Right cardiac atrium (tissue), 5 donors: ENCODE data around the gene EIF4E. TPM values are rescaled to one million over a fixed set of nuclear protein-coding genes. Genes with fewer than 3 reads are reported as not detected.
A peak's percentile ranks its signal among the peaks of the same experiment; 100 is the strongest.
"Not testable (repeated sequence)": the region's sequence is repeated elsewhere in the genome, so short reads cannot be mapped to it uniquely, and the experiment has no call there.

Source experiments
- ATAC-seq, 2 donors: fragments of 200-7000 bp; cut with Tn5 transposase; one replicate each; pipeline versions ENCODE4 v1.8.0 to v1.9.1; 2020; ENCODE audit warnings: moderate library complexity in 2 of 2, mild to moderate bottlenecking in 1 of 2
- DNase-seq, 3 donors: peaks; one replicate each; pipeline ENCODE4 v3.0.0-alpha.2; 2020
- H3K27ac ChIP-seq: one replicate; pipeline ENCODE4 v1.5.1; 2013; ENCODE audit warnings: mild to moderate bottlenecking, low read length, control low read depth, moderate library complexity
- H3K27me3 ChIP-seq: one replicate; pipeline ENCODE4 v1.6.1; 2013; ENCODE audit not compliant: control insufficient read depth, insufficient read depth
- H3K4me1 ChIP-seq: one replicate; pipeline ENCODE4 v1.6.1; 2013; ENCODE audit warnings: low read length; ENCODE audit not compliant: control insufficient read depth, insufficient read depth
- H3K4me3 ChIP-seq: one replicate; pipeline ENCODE4 v1.5.1; 2013; ENCODE audit warnings: low read length, control low read depth
- H3K9me3 ChIP-seq: one replicate; pipeline ENCODE4 v1.6.1; 2013; ENCODE audit warnings: low read length; ENCODE audit not compliant: control insufficient read depth
- WGBS: extraction: QIAGEN DNeasy Blood & Tissue Kit; methylation state at CpG from one replicate; pipeline ENCODE4 v1.1.7; 2013; 5-methylcytosine and 5-hydroxymethylcytosine counted together
- intact Hi-C, 4 donors: fragments of 100-400 bp; cut with DNase I; formaldehyde crosslinking; loops; one replicate each; pipeline versions ENCODE4 v1.11.0 to v1.14.0; 2022 to 2023
- polyA plus RNA-seq: library from polyadenylated mRNA; stranded (reverse); fragments of 200-250 nt; gene quantifications from one replicate; pipeline ENCODE4 v1.2.3, GENCODE V29; 2013
- total RNA-seq, 4 donors: library from RNA; stranded (reverse); fragmentation: NEBNext Ultra II Directional; extraction: Animal tissue kit (Norgen Biotek cat#: 25700); gene quantifications; one replicate each; pipeline ENCODE4 v1.2.1, GENCODE V29; 2021
- donor health status: healthy with polysubstance abuse.
- donor health status: DM: no; HTN: yes; CAD: no.
- donor health status: DM: no; HTN: no; CAD: no.
- donor health status: DM: no; HTN: yes; CAD: no; lungs with severe emphysema.
- donor health status: DM: yes; HTN: yes; CAD: no.

EIF4E gene
- total and polyA plus RNA-seq, 5 donors, result 26.3 to 73.4 (median 67.0) TPM

- Histone ChIP-seq H3K27me3 (no peaks in the 10 kb centered on the region), H3K9me3 (no peaks in the 10 kb centered on the region), H3K4me1 (no peaks in the 10 kb centered on the region), H3K4me3 (no peak overlapping the region), H3K27ac (no peak overlapping the region)
- DNase-seq, result no peak
- intact Hi-C loops, result loop anchor here in 2 of 4 donors (10.0 kb wide), 2 partner anchors 62 to 122 kb away; partner anchors contain the start of gene METAP1 (in 1 of the 2)
- ATAC-seq, result no peak
- WGBS, result 34% methylated on average over 3 of the region's 3 CpGs
Measured at GRCh38 chr4:98932539-98932938, 3.6 kb upstream of the EIF4E start.

DNA sequence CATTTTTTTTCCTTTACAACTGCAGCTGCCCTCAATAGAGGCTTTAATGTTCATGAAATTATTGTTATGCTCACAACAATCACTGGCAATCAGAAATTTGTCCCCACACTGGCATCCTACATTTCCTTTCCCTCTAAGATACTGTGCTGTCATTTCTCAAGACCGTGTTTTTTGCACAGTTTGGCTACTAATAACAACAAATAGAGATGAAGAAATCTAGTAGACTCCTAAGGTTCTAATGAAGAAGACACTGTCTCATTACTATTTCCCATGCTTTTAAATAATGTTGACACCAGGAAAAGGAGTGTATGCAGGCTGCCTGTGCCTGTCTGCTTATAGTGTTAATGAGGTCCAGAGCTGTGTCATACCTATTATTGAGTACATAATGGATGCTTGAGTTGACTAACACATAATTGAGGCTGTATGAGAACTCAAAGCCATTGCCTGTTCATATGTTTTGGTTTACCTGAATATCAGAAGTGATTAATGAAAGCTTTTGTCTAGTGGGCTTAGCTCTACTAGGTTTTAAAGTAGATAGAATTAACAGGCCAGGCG is 1.5 kb upstream of the EIF4E start:
- no peaks in the 10 kb centered on the region for H3K9me3 ChIP-seq
- no peak for DNase-seq
- no peak for ATAC-seq
- no peaks in the 10 kb centered on the region for H3K4me1 ChIP-seq
- H3K27ac ChIP-seq, result no peak overlapping the region
- 86% methylated on average over 2 of the region's 2 CpGs for WGBS
- H3K27me3 ChIP-seq, result no peaks in the 10 kb centered on the region
- H3K4me3 ChIP-seq, result peak overlapping the region; percentile 79
- intact Hi-C loops, result loop anchor here in 2 of 4 donors (10.0 kb wide), 2 partner anchors 64 to 124 kb away; partner anchors contain the start of gene METAP1 (in 1 of the 2)

DNA sequence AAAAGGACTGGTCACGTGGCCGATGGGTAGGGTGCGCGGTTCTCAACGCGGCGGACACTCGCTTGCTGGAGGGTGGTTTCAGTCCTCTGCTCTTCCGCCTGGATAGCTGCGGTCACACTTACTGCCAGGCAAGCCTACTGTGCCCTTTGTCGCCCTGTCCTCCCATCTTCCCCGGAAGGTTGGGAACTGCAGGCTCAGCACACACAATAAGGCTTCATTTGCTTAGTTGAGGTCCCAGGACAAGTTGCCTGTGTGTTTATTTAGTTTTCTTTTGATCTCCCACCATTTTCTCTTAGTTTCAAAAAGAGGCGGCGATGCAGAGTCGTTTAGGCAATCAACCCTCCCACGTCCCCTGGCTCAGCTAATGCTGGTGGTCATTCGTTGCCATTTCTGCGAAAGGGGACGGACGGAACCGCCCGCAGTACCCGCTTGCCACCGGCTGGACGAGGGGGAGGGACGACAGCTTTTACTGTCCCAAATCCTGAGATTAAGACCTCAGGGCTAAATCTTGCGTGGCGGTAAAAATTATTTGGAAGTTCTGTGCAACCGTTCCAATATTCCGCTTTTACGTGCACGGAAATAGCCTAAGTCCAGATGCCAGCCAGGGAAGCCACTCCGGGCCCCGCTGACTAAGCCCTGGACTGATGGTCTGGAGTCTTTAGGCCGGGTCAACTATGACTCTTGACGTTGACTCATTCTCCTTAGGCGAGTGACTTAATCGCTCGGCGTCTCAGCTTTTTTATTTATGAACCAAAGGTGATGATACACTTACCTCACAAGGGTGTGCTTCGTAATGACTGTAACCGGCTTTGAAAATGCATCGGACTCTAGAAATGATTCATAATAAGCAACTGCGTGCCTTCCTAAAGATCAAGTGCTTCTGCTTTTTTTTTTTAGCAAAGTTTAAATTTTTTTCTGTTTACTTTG is 671 bp upstream of the EIF4E start:
- no peaks in the 10 kb centered on the region for H3K4me1 ChIP-seq
- ATAC-seq (peak; percentile 78 to 80), DNase-seq (peak; percentile 74 to 80 (median 80))
- intact Hi-C loops, result loop anchor here in 2 of 4 donors (10.0 kb wide), 2 partner anchors 65 to 125 kb away; partner anchors contain the start of gene METAP1 (in 1 of the 2)
- peak overlapping the region; percentile 98 for H3K27ac ChIP-seq
- H3K4me3 ChIP-seq, result peak overlapping the region; percentile 79
- H3K27me3 ChIP-seq, result no peaks in the 10 kb centered on the region
- no peaks in the 10 kb centered on the region for H3K9me3 ChIP-seq
- WGBS, result 17% methylated on average over 44 of the region's 44 CpGs

DNA sequence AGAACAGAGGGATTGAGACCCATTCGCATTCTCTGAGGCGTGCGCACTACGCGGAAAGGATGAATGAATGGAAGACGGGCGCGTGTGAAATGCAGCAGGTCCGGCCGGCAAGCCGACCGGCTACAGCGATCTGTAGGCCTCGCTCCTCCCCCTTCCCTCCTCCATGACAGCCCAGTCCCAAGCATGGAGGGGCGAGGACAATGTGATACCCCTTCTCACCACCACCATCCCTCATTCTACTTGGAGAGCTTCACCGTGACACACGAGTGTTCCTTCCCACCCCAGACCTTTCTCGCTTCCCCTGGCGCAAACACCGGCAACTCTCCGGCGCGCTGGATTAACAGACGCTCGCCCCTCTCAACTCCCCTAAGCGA is 815 bp downstream of the EIF4E start:
- H3K4me3 ChIP-seq, result peak overlapping the region; percentile 57
- no peaks in the 10 kb centered on the region for H3K4me1 ChIP-seq
- no peaks in the 10 kb centered on the region for H3K27me3 ChIP-seq
- ATAC-seq, result peak; percentile 75 to 80
- DNase-seq, result peak; percentile 74 to 84 (median 77)
- WGBS, result under 1% methylated on average over 26 of the region's 26 CpGs
- H3K9me3 ChIP-seq, result no peaks in the 10 kb centered on the region
- intact Hi-C loops, result no loop called here
- peak overlapping the region; percentile 83 for H3K27ac ChIP-seq

DNA sequence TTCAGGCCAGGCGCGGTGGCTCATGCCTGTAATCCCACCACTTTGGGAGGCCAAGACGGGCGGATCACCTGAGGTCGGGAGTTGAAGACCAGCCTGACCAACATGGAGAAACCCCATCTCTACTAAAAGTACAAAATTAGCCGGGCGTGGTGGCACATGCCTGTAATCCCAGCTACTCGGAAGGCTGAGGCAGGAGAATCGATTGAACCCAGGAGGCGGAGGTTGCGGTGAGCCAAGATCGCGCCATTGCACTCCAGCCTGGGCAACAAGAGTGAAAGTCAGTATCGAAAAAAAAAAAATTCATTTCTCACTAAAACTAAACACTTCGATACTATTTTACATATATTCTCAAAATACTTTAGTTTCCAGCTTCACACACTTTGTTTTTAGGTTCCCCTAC is 2.7 kb downstream of the EIF4E start:
- H3K9me3 ChIP-seq, intact Hi-C loops, H3K27me3 ChIP-seq, H3K4me3 ChIP-seq, DNase-seq, ATAC-seq, H3K4me1 ChIP-seq, H3K27ac ChIP-seq: not testable (repeated sequence)
- 96% methylated on average over 15 of the region's 15 CpGs for WGBS

DNA sequence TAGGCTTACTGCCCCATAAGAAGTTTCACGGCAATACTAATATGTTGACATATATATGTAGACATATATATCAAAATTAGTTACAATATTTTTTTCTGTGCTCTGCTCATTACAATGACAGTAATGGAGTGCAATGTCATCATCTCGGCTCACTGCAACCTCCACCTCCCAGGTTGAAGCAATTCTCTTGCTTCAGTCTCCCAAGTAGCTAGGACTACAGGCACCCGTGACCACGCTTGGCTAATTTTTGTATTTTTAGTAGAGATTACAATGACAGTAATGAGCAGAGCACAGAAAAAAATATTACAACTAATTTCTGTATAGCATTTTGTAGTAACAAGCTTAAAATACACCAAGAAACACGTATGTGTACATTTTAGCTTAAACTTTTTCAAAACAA is 7.6 kb downstream of the EIF4E start:
- H3K4me3 ChIP-seq, result no peak overlapping the region
- 90% methylated on average over 5 of the region's 5 CpGs for WGBS
- H3K4me1 ChIP-seq, result no peaks in the 10 kb centered on the region
- intact Hi-C loops, result no loop called here
- no peaks in the 10 kb centered on the region for H3K9me3 ChIP-seq
- ATAC-seq, result no peak
- no peak overlapping the region for H3K27ac ChIP-seq
- no peaks in the 10 kb centered on the region for H3K27me3 ChIP-seq
- DNase-seq, result no peak

- intact Hi-C loops, result no loop called here
- WGBS, result 88% methylated on average over 2 of the region's 2 CpGs
- DNase-seq, result no peak
- H3K4me3 ChIP-seq, result no peak overlapping the region
- no peak for ATAC-seq
- H3K27ac ChIP-seq, result no peak overlapping the region
- no peaks in the 10 kb centered on the region for H3K9me3 ChIP-seq
- no peaks in the 10 kb centered on the region for H3K27me3 ChIP-seq
- no peaks in the 10 kb centered on the region for H3K4me1 ChIP-seq
Measured at GRCh38 chr4:98919996-98920395, 8.9 kb downstream of the EIF4E start.

DNA sequence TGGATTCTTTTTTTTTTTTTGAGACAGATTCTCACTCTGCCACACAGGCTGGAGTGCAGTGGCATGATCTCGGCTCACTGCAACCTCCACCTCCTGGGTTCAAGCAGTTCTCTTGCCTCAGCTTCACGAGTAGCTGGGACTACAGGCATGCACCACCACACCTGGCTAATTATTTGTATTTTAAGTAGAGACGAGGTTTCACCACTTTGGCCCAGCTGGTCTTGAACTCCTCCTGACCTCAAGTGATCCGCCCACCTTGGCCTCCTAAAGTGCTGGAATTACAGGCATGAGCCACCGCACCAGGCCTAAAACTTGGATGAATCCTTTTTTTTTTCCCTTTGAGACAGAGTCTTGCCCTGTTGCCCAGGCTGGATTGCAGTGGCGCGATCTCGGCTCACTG is 18.2 kb downstream of the EIF4E start:
- H3K27ac ChIP-seq, H3K4me1 ChIP-seq, H3K27me3 ChIP-seq, H3K9me3 ChIP-seq, DNase-seq, H3K4me3 ChIP-seq, ATAC-seq, intact Hi-C loops: not testable (repeated sequence)
- WGBS, result 85% methylated on average over 8 of the region's 8 CpGs

DNA sequence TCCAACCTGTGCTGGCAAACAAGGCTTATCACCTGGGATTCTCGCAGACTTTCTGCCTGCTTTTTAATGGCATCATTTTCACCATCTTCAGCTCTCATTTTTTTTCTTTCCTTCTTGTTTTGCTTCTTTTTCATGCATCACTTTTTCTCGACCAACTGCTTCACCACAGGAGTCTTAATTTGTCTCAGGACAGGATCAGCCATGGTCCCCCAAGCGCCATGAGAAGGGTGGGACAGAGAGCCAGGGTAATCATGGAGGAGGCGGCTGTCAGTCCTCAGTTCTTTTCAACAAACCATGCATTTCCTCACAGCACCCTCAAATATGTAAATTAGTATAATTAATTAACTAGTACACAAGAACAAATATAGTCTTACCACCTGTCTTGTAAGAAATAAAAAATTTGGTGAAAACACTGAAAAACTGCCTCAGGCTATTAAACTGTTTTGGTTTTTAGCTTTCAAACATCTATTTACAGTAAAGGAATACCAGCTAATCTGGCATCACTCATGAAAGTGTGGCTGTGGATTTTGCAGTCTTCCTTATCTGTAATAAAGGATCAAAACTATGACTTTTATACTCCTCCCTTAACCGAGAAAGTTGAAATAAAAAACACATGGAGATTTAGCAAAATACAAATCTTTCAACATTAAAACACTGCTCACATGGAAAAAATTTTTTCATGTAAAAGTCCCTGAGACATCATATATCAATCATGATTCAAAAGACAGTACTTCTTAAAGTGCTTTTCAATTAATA is 19.1 kb downstream of the EIF4E start:
- no peaks in the 10 kb centered on the region for H3K4me1 ChIP-seq
- no peaks in the 10 kb centered on the region for H3K9me3 ChIP-seq
- H3K27ac ChIP-seq, result no peak overlapping the region
- DNase-seq, result no peak
- ATAC-seq, result no peak
- no peaks in the 10 kb centered on the region for H3K27me3 ChIP-seq
- WGBS, result 76% methylated on average over 5 of the region's 5 CpGs
- intact Hi-C loops, result no loop called here
- no peak overlapping the region for H3K4me3 ChIP-seq

GRCh38 chr4:98908703-98909262 is 20.1 kb downstream of the EIF4E start:
- H3K27ac ChIP-seq, result no peak overlapping the region
- no peak overlapping the region for H3K4me3 ChIP-seq
- no peaks in the 10 kb centered on the region for H3K9me3 ChIP-seq
- WGBS, result 86% methylated on average over 2 of the region's 2 CpGs
- ATAC-seq (no peak), DNase-seq (no peak)
- peaks cover 3% of the 10 kb centered on the region for H3K4me1 ChIP-seq
- intact Hi-C loops, result no loop called here
- no peaks in the 10 kb centered on the region for H3K27me3 ChIP-seq
